ENCODE data around the gene TRIM47.

GRCh38 chr17:75917141-75917916 is 38.9 kb upstream of the TRIM47 start:
- TF ChIP-seq, protein P1, sequence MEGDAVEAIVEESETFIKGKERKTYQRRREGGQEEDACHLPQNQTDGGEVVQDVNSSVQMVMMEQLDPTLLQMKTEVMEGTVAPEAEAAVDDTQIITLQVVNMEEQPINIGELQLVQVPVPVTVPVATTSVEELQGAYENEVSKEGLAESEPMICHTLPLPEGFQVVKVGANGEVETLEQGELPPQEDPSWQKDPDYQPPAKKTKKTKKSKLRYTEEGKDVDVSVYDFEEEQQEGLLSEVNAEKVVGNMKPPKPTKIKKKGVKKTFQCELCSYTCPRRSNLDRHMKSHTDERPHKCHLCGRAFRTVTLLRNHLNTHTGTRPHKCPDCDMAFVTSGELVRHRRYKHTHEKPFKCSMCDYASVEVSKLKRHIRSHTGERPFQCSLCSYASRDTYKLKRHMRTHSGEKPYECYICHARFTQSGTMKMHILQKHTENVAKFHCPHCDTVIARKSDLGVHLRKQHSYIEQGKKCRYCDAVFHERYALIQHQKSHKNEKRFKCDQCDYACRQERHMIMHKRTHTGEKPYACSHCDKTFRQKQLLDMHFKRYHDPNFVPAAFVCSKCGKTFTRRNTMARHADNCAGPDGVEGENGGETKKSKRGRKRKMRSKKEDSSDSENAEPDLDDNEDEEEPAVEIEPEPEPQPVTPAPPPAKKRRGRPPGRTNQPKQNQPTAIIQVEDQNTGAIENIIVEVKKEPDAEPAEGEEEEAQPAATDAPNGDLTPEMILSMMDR (conservative IDR thresholded peaks at IDR 0.05; ENCODE audit: low read length), result no peak
- no peak for TF ChIP-seq EZH2phosphoT487 (IDR thresholded peaks at IDR 0.05; ENCODE audit: borderline replicate concordance, low read depth, low read length)
